Ishikawa (cell line): ENCODE results near the gene MAGI1.

Experiments
- CEBPB ChIP-seq: IDR thresholded peaks from 2 replicates; pipeline ENCODE4 v1.6.1; 2012
- EP300 ChIP-seq: IDR thresholded peaks from 2 replicates; pipeline ENCODE4 v1.6.1; 2012; ENCODE audit warnings: borderline replicate concordance
- NFIC ChIP-seq: IDR thresholded peaks from 2 replicates; pipeline ENCODE4 v1.6.1; 2012
- RAD21 ChIP-seq: IDR thresholded peaks from 2 replicates; pipeline ENCODE4 v1.6.1; 2012; ENCODE audit warnings: low read depth
- REST ChIP-seq: IDR thresholded peaks from 2 replicates; pipeline ENCODE4 v1.6.1; 2012; ENCODE audit warnings: low read depth, mild to moderate bottlenecking
- TAF1 ChIP-seq: IDR thresholded peaks from 2 replicates; pipeline ENCODE4 v1.6.1; 2012; ENCODE audit warnings: low read depth, mild to moderate bottlenecking
- ZBTB7A ChIP-seq: IDR thresholded peaks from 2 replicates; pipeline ENCODE4 v1.6.1; 2012; ENCODE audit warnings: low read depth

- TF ChIP-seq ZBTB7A (no peak), NFIC (no peak), EP300 (no peak), TAF1 (no peak), CEBPB (no peak), REST (no peak), RAD21 (no peak)
Measured at GRCh38 chr3:65557899-65558564, 480.7 kb downstream of the MAGI1 start.
